HG02970 (cell line): ENCODE results near the gene EP300.
"Not testable (repeated sequence)": the region's sequence is repeated elsewhere in the genome, so short reads cannot be mapped to it uniquely, and the experiment has no call there.

Source experiments
- ATAC-seq: cut with Tn5 transposase; IDR thresholded peaks from one replicate; pipeline ENCODE4 v1.9.1; 2021; ENCODE audit warnings: mild to moderate bottlenecking, moderate library complexity, moderate number of reproducible peaks; ENCODE audit not compliant: unreplicated experiment, low FRiP score

The EP300 gene

DNA sequence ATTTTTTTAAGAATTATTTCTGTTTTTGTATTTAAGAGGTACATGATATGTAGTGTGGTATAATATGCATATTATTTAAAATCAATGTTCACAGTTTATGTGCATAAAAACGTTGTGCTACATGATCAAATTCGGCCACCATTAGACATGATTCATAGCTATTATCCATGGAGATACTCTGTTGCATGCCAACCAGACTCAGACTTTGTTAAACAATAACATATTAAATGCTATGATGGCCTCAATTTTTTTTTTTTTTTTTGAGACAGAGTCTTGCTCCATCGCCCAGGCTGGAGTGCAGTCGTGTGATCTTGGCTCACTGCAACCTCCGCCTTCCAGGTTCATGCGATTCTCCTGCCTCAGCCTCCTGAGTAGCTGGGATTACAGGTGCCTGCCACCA lies 53.5 kb downstream of the EP300 start:
- ATAC-seq = not testable (repeated sequence)

DNA sequence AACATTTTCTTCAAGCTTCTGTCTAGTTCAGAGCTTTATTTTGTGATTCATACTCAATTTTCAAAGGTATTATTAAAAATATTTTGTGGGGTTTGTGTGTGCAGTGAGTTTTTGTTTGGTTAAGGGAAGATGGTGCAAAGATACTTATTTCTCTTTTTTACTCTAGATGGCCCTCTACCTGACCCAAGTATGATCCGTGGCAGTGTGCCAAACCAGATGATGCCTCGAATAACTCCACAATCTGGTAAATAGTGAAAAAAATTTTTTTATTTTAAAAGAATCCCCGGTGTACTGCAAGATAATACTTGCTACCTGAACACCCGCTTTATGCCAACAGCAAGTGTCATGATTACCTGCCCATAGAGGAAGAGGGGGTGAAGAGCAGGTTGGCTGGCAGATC lies 54.2 kb downstream of the EP300 start:
- ATAC-seq = no peak

DNA sequence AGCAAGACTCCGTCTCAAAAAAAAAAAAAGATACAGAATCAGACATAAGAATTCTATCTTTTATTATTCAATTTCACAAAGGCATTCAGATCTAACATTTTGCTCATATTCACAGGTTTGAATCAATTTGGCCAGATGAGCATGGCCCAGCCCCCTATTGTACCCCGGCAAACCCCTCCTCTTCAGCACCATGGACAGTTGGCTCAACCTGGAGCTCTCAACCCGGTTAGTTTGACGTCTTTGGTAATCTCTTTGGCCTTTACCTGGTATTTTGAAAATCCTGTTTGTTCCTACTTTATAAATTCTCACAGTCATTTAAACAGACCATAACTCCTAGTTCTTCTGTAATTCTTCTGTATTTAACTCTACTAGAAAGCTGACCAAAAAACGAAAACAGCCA lies 55.3 kb downstream of the EP300 start:
- ATAC-seq = no peak

DNA sequence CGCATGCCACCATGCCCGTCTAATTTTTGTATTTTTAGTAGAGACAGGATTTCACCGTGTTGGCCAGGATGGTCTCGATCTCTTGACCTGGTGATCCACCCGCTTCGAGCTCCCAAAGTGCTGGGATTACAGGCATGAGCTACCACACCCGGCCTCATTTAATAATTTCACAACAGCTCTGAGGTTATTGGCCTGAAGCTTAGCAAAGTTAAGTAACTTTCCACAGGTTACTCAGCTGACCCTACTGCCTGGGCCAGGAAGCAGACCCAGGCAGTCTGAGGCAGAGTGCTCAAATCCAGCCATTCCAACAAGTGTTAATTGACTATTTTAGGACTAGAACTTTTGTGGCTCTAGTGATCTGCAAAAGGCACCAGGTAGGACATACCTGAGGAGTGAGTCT lies 60.5 kb downstream of the EP300 start:
- ATAC-seq = no peak

DNA sequence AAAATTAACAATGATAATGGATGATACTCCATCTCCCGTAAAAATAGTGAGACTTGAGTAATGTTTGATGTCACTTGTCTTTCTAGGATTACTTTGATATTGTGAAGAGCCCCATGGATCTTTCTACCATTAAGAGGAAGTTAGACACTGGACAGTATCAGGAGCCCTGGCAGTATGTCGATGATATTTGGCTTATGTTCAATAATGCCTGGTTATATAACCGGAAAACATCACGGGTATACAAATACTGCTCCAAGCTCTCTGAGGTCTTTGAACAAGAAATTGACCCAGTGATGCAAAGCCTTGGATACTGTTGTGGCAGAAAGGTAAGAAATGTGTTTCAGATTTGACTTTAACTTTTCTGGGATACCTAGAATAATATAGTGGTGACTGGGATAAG lies 64.7 kb downstream of the EP300 start:
- ATAC-seq = no peak

DNA sequence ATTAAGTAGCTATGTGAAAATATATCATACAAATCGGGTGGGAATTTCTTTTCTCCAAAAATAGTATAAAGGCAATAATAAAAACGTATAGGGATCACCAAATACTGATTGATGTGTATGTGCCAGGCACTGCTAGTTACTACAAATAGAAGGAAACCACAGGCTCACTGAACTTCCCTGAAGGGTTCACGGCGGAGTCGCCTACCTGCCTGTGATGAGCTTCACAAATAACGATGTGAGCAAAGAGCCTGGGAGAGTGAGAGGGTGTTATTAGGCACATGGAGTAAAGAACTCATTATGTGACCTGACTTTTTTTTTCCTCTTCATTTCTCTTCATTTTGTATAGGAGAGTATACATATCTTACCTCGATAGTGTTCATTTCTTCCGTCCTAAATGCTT lies 76.8 kb downstream of the EP300 start:
- no peak for ATAC-seq

DNA sequence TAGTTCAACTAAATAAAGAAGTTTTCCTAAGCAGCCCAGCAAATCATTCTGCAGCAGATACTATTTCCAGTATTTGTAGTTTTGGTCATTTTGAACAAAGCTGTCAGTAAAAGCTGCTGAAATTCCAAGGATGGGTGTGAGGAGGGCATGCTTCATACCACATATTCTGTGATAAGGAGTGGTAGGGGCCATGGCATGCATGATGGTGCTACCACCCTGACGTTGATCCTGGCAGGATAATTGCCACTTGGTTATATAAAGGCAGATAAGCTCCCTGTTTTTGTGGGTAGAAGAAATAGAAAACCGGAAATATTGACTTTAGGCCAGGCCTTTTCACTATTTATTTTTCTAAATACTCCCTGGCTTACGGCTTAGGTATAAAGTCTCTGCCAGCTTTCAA lies 79.6 kb downstream of the EP300 start:
- ATAC-seq = no peak

DNA sequence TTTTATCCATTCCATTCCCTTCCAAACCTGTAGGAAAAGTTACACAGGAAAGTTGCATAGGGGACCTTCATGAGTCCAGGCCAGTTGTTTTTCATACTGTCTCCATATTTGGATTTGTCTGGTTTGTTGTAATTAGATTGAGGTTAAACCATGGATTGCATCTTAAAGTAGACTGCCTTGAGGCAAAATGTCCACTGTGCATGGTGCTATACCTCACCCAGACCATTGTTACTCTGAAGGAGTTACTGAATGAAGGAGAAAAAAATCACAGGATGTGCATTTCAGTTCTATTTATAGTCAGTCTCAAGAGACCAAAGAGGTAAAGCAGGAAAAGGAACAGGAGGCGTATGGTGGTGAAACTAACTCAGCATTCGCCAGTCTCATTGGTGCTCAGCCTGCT lies 83.2 kb downstream of the EP300 start:
- ATAC-seq = no peak

DNA sequence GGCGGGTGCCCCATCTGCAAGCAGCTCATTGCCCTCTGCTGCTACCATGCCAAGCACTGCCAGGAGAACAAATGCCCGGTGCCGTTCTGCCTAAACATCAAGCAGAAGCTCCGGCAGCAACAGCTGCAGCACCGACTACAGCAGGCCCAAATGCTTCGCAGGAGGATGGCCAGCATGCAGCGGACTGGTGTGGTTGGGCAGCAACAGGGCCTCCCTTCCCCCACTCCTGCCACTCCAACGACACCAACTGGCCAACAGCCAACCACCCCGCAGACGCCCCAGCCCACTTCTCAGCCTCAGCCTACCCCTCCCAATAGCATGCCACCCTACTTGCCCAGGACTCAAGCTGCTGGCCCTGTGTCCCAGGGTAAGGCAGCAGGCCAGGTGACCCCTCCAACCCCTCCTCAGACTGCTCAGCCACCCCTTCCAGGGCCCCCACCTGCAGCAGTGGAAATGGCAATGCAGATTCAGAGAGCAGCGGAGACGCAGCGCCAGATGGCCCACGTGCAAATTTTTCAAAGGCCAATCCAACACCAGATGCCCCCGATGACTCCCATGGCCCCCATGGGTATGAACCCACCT lies 84.7 kb downstream of the EP300 start:
- ATAC-seq = no peak

DNA sequence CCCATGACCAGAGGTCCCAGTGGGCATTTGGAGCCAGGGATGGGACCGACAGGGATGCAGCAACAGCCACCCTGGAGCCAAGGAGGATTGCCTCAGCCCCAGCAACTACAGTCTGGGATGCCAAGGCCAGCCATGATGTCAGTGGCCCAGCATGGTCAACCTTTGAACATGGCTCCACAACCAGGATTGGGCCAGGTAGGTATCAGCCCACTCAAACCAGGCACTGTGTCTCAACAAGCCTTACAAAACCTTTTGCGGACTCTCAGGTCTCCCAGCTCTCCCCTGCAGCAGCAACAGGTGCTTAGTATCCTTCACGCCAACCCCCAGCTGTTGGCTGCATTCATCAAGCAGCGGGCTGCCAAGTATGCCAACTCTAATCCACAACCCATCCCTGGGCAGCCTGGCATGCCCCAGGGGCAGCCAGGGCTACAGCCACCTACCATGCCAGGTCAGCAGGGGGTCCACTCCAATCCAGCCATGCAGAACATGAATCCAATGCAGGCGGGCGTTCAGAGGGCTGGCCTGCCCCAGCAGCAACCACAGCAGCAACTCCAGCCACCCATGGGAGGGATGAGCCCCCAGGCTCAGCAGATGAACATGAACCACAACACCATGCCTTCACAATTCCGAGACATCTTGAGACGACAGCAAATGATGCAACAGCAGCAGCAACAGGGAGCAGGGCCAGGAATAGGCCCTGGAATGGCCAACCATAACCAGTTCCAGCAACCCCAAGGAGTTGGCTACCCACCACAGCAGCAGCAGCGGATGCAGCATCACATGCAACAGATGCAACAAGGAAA lies 85.4 kb downstream of the EP300 start:
- no peak for ATAC-seq

DNA sequence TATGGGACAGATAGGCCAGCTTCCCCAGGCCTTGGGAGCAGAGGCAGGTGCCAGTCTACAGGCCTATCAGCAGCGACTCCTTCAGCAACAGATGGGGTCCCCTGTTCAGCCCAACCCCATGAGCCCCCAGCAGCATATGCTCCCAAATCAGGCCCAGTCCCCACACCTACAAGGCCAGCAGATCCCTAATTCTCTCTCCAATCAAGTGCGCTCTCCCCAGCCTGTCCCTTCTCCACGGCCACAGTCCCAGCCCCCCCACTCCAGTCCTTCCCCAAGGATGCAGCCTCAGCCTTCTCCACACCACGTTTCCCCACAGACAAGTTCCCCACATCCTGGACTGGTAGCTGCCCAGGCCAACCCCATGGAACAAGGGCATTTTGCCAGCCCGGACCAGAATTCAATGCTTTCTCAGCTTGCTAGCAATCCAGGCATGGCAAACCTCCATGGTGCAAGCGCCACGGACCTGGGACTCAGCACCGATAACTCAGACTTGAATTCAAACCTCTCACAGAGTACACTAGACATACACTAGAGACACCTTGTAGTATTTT lies 86.1 kb downstream of the EP300 start:
- ATAC-seq = no peak

DNA sequence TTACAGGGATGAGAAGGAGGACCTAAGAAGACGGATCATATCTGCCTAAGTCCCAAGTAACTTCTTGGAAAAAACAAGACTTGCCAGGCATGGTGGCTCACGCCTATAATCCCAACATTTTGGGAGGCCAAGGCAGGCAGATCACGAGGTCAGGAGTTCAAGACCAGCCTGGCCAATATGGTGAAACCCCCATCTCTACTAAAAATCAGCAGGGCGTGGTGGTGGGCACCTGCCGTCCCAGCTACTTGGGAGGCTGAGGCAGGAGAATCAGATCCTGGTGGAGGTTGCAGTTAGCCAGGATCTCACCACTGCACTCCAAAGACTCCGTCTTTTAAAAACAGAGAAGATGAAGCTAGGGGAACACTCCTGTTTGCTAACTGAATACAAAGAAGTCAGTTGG lies 88.0 kb downstream of the EP300 start:
- not testable (repeated sequence) for ATAC-seq

DNA sequence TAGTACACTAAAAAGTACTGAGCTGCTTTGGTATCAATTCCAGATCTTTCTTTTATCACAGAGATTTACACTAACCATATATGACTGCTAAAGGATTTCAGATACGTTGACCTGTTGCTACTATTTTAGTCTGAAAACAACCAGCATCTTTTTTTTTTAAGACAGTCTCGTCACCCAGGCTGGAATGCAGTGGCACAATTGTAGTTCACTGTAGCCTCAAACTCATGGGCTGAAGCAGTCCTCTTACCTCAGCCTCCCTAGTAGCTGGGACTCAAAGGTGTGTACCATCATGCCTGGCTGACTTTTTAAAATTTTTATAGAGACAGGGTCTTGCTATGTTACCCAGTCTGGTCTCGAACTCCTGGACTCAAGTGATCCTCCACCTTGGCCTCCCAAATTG lies 88.5 kb downstream of the EP300 start:
- ATAC-seq = no peak

DNA sequence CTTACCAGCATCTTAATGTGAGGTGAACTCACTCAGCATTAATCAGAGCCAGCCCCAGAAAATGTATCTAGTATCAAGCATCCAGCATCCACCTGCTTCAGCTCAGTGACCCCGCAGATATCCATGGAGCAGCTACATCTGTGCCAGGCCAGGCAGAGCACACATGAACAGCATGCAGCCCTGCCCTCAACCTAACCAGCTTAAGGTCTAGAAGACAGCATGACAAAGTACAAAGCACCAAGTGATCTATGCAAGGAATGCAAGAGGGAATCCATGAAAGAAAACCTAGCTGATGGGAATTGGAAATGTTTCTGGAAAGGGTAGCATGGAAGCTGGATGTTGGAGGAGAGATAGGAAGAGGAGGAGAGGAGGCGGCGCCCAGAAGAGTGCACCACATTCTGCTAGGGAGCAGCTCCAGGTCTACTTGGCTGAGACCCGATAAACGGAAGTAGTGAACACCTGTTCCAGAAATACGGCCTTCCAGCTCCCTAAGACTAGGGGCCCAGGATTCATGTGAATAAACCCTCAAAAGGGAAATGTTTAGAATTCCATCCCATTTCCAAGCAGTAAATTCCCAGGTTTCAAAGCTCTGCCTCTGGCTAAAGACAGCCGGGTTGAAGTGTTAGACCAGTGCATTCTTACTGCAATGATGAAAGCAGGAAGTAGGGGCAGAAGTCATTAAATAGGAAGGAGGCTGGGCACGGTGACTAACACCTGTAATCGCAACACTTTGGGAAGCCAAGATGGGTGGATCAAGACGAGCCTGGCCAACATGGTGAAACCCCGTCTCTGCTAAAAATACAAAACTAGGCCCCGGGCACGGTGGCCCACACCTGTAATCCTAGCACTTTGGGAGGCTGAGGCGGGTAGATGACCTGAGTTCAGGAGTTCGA lies 89.2 kb downstream of the EP300 start:
- ATAC-seq = no peak

DNA sequence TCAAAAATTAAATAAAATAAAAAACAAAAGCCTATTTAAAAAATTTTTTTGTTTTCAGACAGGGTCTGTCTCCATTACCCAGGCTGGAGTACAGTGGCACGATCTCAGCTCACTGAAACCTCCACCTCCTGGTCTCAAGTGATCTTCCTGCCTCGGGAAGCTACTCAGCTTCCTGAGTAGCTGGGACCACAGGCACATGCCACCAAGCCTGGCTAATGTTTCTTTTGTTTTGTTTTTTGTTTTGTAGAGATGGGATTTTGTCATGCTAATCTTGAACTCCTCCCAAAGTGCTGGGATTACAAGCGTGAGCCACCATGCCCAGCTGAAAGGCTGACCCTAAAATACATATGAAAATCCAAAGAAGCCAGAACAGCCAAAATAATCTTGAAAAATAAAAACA lies 92.3 kb downstream of the EP300 start:
- ATAC-seq = no peak

DNA sequence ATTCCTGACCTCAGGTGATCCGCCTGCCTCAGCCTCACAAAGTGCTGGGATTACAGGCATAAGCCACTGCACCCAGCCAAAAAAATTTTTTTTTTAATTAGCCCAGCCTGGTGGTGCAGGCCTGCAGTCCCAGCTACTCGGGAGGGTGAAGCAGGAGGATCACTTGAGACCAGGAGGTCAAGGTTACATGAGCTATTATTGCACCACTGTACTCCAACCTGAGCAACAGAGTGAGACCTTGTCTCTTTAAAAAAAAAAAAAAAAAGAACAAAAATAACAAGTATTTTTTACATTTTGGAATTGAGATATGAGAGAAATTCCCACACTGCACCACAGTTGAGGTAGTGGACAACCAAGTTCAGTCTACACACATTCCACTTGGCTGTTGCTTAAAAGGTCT lies 99.1 kb downstream of the EP300 start:
- ATAC-seq = no peak

DNA sequence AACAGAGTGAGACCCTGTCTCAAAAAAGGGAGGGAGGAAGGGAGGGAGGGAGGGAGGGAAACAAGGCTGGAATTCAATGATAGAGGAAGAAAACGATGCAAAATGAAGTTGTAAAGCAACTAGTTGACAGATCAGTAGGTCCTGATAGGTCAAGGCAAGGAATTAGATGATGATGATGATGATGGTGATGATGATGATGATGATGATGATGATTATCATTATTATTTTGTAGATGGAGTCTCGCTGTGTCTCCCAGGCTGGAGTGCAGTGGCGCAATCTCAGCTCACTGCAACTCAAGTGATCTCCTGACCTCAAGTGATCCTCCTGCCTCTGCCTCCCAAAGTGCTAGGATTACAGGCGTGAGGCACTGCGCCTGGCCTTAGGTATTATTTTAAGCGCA lies 101.4 kb downstream of the EP300 start:
- no peak for ATAC-seq

DNA sequence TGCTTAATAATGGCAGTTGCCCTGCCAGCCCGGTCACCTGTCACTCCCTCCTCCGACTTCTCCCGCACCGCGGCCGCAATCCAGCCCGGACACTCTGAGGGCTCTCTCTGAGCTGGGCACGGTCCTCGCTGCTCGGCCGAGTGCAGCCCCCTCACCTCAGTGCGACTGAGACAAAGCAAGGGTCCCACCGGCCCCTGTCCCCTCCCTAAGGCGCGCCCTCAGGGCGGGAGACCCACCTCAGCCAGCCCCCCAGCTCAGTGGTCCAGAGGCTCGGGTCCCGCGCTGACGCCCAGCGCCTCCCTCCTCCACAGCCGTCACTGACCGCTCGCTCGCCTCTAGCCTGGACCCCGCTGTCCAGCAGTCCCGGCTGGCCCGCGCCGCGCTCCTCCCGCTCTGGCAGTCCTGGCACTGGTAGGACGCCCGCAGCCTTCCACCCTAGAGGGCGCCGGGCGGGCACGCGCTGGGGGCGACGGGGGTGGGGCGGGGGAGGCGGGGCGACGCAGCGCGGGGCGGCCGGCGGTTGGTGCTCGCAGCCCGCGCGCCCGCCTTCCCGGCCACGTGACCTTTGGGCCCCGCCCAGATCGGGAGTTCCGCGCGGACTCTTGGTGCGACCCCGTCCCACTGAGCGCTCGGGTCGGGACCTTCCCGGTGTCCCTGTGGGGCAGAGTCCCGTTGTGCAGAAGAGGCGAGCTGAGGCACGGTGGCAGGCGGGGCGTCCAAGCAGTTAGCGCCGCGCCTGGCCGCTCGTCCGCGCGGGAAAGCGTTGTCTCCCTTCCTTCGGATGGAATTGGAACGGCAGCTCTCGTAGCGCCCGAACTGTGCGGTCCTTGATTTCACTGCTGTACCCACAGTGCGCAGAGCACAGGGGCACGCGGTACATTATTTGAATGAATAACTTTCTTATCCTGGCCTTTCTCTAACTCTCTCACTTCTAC lies 104.9 kb downstream of the EP300 start:
- ATAC-seq = peak; percentile 68

DNA sequence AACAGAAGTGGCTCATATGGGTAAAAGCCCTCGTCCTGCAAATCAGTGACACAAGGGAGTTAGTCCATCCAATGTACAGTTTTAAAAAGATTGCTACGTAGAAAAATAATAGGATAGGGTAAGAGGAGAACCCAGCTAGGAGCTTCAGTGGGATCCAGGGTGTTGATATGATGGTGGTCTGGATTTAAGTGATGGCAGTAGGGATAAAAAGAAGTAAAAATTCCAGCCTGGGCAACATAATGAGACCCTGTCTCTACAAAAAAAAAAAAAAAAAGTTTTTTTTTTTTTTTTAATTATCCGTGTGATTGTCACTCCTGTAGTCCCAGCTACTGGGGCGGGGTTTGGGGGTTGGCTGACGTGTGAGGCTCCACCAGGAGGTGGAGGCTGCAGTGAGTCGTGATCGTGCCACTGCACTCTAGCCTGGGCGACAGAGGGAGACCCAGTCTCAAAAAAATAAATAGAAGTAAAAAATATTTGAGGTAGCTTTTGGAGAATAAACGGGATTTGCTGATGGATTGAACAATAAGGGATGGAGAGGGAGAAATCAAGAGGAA lies 105.7 kb downstream of the EP300 start:
- no peak for ATAC-seq

DNA sequence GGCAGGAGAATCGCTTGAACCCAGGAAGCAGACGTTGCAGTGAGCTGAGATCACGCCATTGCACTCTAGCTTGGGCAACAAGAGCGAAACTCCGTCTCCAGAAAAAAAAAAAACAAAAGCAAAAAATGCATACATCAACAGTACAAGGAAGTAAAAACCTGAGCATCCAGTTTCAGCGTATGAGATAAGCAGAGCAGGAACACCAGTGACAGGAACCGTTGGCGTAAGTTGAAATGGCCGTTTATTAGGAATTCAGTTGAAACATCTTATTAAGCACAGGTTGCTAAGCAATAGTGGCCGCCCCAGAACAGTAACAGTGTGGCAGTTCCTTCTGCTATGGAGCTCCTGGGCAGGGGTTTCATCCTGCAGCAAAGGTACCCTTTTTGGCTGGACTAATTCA lies 108.7 kb downstream of the EP300 start:
- ATAC-seq = no peak
